ENCODE results near the gene PYGL. TPM values are rescaled to one million over a fixed set of nuclear protein-coding genes. Genes with fewer than 3 reads are reported as not detected.

Gene PYGL
- total RNA-seq: not detected

DNA sequence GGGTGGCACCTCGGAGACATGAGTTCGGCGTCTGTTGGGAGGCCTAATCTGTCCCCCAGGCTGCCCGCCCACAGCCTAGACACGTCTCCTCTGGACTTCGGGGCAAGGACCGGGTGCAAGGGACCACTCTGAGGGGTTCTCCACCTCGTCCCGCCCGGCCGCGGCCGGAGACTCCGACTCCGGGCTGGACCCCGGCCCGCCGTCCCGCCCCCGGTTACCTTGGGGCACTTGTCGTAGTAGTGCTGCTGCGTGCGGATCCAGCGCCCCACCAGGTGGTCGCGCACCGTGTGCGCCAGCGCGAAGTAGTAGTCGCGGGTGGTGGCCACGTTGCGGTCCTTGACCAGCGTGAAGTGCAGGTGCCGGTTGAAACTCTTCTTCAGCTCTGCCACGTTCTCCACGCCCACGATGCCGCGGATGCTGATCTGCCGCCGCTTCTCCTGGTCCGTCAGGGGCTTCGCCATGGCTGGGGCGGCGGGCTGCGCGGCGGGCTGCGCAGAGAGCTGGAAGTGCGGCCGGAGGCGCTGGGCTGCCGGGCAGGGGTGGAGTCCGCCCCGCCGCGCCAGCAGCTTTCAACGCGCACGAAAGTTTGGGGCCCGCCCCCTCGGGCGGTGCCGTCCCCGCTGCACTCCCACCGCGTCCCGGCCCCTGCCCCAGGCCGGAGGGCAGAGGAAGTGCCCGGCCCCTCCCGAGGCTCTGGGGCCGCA is at the start of gene PYGL:
Gene PYGL, minus strand, starts transcription at position 541 of the 704 bp plus-strand sequence. Its CDS starts 80 bp downstream, at position 461.
- H3K4me1 Mint-ChIP-seq (ENCODE audit: low read depth): peaks cover 12% of the 10 kb centered on the region
- H3K4me3 Mint-ChIP-seq: peak within 1 kb of the TSS; percentile 75
- H3K27me3 Mint-ChIP-seq (ENCODE audit: low read depth): peaks cover 40% of the 10 kb centered on the region
- no peaks in the 10 kb centered on the region for H3K9me3 Mint-ChIP-seq (ENCODE audit: insufficient read depth)
- DNase-seq: peak; percentile 34
- ATAC-seq: peak; percentile 87
- H3K27ac Mint-ChIP-seq: peak within 1 kb of the TSS; percentile 30
- no peaks in the 10 kb centered on the region for H3K36me3 Mint-ChIP-seq (ENCODE audit: low read depth)
- CTCF ChIA-PET: no interaction called here
- POLR2A ChIA-PET: no interaction called here

DNA sequence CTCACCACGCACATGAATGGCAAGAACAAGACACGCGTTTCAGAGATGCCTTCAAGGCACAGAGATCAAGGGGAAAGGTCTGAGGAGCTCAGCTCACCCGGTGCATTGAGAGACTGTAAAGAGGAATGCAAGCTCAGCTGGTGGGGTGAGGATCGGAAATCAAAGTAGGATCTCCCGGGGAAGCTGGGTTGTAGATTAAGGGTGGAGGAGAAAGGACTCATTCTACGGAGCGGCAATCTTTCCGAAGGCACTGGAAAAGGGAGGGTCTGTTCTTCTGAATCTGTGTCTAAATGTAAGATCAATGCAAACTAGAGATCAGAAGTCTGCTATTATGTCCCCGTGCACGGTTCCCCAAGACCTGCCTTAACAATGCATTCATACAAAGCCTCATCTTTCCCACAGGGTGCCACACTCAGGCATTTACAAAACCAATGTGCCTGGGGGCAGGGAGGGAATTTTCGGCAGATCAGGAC is 41.6 kb upstream of the PYGL start:
- no peak overlapping the region for H3K27ac Mint-ChIP-seq
- no peaks in the 10 kb centered on the region for H3K36me3 Mint-ChIP-seq (ENCODE audit: low read depth)
- POLR2A ChIA-PET: no interaction called here
- H3K4me3 Mint-ChIP-seq: no peak overlapping the region
- no peaks in the 10 kb centered on the region for H3K9me3 Mint-ChIP-seq (ENCODE audit: insufficient read depth)
- CTCF ChIA-PET: interaction anchor here (1.6 kb wide), 1 partner anchor 30 kb away, joined by 3 read pairs; no protein-coding TSS in a partner anchor
- peaks cover 6% of the 10 kb centered on the region for H3K27me3 Mint-ChIP-seq (ENCODE audit: low read depth)
- DNase-seq (no peak), ATAC-seq (no peak)
- H3K4me1 Mint-ChIP-seq (ENCODE audit: low read depth): no peaks in the 10 kb centered on the region

DNA sequence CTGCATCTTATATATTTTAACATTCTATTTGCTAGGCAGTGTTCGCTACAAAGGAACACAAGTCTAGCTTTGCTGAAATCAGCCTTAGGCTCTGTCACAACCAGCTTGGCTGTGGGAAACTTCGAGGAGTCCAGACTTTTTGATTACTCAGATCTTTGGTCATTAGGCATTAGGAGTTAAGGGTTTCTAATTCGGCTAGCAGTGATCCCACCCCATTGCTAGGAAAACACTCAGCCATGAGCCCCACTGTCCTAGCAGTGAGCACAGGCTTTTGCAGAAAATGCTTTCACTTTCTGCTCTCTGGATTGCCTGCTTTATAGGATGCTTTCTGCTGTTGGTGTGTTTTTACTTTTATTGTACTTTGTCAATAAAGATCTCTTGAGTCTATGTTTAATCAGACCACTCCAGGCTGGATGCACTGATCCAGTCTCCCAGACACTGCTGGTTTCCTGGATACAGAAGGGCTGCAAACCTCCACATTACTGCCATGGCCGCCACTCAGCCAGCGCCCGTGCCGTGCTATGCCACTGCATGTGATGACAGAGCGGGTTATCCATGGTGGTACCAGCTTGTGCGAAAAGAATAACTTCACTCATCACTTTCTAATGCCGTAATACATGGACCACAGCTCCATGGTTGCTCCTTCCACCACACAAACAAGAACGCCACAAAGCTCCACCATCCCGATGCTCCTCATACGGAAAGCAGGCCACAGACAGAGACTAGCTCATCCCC is 41.0 kb upstream of the PYGL start:
- Mint-ChIP-seq H3K4me3 (no peak overlapping the region), H3K36me3 (ENCODE audit: low read depth) (no peaks in the 10 kb centered on the region), H3K27me3 (ENCODE audit: low read depth) (peaks cover 6% of the 10 kb centered on the region), H3K4me1 (ENCODE audit: low read depth) (no peaks in the 10 kb centered on the region), H3K9me3 (ENCODE audit: insufficient read depth) (no peaks in the 10 kb centered on the region), H3K27ac (no peak overlapping the region)
- CTCF ChIA-PET: interaction anchor here (1.6 kb wide), 1 partner anchor 30 kb away, joined by 3 read pairs; no protein-coding TSS in a partner anchor
- POLR2A ChIA-PET: no interaction called here
- ATAC-seq: no peak
- DNase-seq: no peak

DNA sequence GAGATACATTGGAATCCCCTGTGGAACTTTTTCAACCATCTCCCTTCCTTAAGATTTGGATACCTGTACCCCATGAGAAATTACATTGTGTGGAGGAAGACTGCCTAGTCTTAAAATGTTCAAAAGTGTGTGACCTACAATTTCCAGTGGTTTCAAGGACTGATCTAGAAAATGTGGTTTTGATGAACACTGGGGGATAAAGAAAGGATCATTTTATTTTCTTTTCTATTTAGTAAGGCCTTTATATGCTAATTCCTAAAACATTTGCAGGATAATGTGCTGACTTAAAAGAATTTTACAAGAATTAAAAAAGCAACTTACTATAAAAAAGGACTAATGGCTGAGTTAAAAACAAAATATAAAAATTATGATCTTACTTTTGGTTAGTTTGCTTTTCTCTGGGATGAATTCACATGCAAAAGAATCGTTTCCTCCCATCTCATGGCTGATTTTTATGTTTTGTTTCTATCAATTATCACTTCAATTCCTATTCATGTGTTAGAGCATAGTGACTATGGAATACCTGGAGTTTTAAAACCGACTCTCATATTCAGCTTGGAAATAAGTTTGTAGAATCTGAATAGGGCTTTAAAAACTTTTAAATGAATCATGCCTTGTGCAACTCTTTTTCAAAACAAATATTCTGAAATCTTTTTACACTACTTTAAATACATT is 39.9 kb upstream of the PYGL start:
- no peak overlapping the region for H3K4me3 Mint-ChIP-seq
- no peak for ATAC-seq
- H3K27me3 Mint-ChIP-seq (ENCODE audit: low read depth): peaks cover 6% of the 10 kb centered on the region
- CTCF ChIA-PET: interaction anchor here (1.6 kb wide), 1 partner anchor 29 kb away, joined by 3 read pairs; no protein-coding TSS in a partner anchor
- no peaks in the 10 kb centered on the region for H3K9me3 Mint-ChIP-seq (ENCODE audit: insufficient read depth)
- no peaks in the 10 kb centered on the region for H3K4me1 Mint-ChIP-seq (ENCODE audit: low read depth)
- no peak overlapping the region for H3K27ac Mint-ChIP-seq
- no peak for DNase-seq
- POLR2A ChIA-PET: no interaction called here
- no peaks in the 10 kb centered on the region for H3K36me3 Mint-ChIP-seq (ENCODE audit: low read depth)

DNA sequence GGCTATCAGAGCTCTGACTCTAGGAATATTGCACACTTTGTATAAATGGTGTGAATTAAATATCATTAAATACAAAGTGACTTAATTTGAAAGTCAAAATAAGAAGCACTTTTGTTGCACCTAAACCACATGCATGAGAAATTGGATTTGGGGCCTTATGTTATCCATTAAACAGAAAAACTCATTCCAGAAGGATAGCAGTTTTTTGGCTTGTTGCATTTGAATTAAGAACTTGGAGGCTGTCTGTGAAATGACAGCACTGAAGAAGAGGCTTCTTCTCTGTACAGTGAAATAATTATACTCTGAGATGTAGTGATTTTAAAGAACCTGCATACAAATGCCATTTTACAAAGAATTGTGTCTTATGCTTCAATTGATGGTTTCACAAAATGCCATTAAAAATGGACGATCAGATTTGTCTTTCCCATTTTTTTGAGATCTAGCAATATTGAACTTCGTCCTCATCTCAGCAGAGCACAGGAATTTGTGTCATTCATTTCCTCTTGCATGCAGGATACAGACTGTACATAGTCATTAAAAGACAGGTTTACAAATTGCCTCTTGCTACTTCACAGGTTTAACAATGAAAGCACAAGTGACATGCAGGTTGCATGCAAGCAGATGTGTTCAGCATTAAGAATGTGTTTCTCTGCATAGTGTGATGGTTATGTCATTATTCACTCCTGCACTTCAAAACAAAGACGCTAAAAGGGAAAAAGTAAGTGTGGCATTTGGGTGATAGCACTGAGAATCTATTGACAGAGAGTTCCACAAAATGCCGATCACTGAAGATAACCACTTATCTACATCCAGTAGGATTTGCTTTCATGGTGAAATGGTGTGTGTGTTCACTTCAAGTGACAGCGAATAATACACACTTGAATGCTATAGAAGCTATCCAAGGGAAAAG is 35.9 kb upstream of the PYGL start:
- no peak overlapping the region for H3K27ac Mint-ChIP-seq
- H3K36me3 Mint-ChIP-seq (ENCODE audit: low read depth): no peaks in the 10 kb centered on the region
- H3K4me3 Mint-ChIP-seq: no peak overlapping the region
- no peak for DNase-seq
- peaks cover 1% of the 10 kb centered on the region for H3K27me3 Mint-ChIP-seq (ENCODE audit: low read depth)
- CTCF ChIA-PET: no interaction called here
- no peak for ATAC-seq
- H3K9me3 Mint-ChIP-seq (ENCODE audit: insufficient read depth): no peaks in the 10 kb centered on the region
- POLR2A ChIA-PET: no interaction called here
- no peaks in the 10 kb centered on the region for H3K4me1 Mint-ChIP-seq (ENCODE audit: low read depth)

DNA sequence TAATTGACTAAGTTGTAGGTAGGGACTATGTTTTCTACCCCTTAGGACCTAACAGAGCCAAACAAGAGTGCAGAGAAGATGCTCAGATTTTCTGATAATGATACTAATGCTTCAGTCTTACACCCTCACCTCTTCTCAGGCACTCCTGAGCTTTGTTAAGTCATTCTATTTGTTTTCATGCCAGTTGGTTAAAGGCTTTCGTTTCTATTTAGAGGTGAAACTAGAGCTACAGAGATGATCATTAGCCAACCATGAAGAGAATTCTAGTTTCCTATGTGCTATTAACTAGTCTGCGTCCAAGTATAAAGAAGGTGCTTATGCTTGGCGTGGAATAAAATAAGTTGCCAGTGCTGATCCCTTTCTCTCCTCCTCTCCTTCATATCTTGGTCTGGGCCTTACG is 34.6 kb upstream of the PYGL start:
- H3K27ac Mint-ChIP-seq: no peak overlapping the region
- DNase-seq (no peak), ATAC-seq (no peak)
- ChIA-PET CTCF (no interaction called here), POLR2A (no interaction called here)
- peaks cover 1% of the 10 kb centered on the region for H3K27me3 Mint-ChIP-seq (ENCODE audit: low read depth)
- no peaks in the 10 kb centered on the region for H3K9me3 Mint-ChIP-seq (ENCODE audit: insufficient read depth)
- no peak overlapping the region for H3K4me3 Mint-ChIP-seq
- no peaks in the 10 kb centered on the region for H3K4me1 Mint-ChIP-seq (ENCODE audit: low read depth)
- H3K36me3 Mint-ChIP-seq (ENCODE audit: low read depth): no peaks in the 10 kb centered on the region

DNA sequence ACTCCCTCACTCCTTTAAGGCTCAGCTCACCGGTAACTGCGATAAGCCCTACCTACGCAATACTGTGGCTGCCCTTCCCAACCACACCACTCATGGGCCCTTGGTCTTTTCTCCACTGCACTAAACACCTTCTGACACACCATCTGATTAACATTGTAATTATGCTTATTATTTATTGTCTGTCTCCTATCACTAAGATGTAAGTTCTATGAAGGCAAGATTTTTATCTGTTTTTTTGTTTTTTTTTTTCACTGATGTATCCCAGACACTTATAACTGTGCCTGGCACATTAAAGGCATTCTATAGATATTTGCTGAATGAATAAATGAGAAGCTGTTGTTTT is 34.2 kb upstream of the PYGL start:
- H3K27me3 Mint-ChIP-seq (ENCODE audit: low read depth): peaks cover 1% of the 10 kb centered on the region
- H3K36me3 Mint-ChIP-seq (ENCODE audit: low read depth): no peaks in the 10 kb centered on the region
- H3K4me1 Mint-ChIP-seq (ENCODE audit: low read depth): no peaks in the 10 kb centered on the region
- POLR2A ChIA-PET: no interaction called here
- H3K27ac Mint-ChIP-seq: no peak overlapping the region
- no peak overlapping the region for H3K4me3 Mint-ChIP-seq
- CTCF ChIA-PET: no interaction called here
- DNase-seq: no peak
- H3K9me3 Mint-ChIP-seq (ENCODE audit: insufficient read depth): no peaks in the 10 kb centered on the region
- no peak for ATAC-seq

DNA sequence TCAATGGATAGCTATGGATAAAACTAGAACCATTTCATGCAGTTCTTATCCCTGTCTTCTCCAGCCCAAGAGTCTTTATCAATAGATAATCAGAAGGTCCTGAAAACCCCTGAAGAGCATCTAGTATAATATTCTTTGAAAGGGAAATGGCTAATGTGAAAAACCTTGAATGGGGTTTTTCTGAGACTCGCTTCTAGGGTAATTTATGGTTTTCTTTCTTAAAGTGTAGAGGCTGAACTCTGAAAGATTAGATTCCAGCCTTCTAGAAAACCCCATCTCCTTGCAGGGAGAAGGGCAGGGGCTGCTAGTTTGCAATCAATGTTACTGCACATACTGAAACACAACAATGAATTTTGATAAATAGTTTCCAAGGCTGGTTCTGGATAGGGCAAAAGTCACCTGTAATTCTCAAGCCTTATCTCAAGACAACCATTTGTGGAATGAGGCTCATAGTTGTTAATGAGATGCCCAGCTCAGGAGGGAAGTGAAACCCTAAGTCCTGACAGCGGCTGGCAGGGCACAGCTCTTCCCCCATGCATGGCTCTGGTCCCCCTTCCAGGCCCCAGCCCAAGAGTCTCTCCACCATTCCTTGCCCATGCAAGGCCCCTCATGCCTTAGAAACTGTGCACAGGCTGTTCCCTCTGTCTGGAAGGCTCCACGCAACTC is 33.7 kb upstream of the PYGL start:
- ATAC-seq (no peak), DNase-seq (no peak)
- ChIA-PET POLR2A (no interaction called here), CTCF (no interaction called here)
- H3K27me3 Mint-ChIP-seq (ENCODE audit: low read depth): peaks cover 1% of the 10 kb centered on the region
- no peaks in the 10 kb centered on the region for H3K36me3 Mint-ChIP-seq (ENCODE audit: low read depth)
- H3K4me1 Mint-ChIP-seq (ENCODE audit: low read depth): no peaks in the 10 kb centered on the region
- no peak overlapping the region for H3K4me3 Mint-ChIP-seq
- no peaks in the 10 kb centered on the region for H3K9me3 Mint-ChIP-seq (ENCODE audit: insufficient read depth)
- no peak overlapping the region for H3K27ac Mint-ChIP-seq

DNA sequence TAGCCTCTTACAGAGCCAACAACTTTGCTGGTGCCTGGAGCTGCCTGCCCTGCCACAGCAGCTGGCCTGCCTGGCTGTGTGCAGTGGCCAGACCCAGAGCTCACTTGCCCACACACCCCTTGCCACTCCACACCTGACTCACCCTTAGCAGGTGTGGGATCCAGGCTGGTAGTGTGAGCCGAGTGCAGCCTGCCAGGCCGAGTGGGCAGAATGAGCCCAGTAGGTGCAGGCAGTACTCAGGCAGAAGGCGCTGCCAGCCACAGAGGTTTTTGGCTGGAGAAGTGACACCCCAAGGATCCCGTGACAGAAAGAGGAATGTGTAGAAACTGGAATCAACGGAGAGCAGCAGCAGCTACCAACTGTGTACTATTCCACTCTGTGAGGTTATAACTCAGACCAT is 29.8 kb upstream of the PYGL start:
- ATAC-seq (no peak), DNase-seq (no peak)
- peaks cover 1% of the 10 kb centered on the region for H3K27me3 Mint-ChIP-seq (ENCODE audit: low read depth)
- no peaks in the 10 kb centered on the region for H3K9me3 Mint-ChIP-seq (ENCODE audit: insufficient read depth)
- POLR2A ChIA-PET: interaction anchor here (0.6 kb wide), 1 partner anchor 23 kb away, joined by 3 read pairs; no protein-coding TSS in a partner anchor
- CTCF ChIA-PET: no interaction called here
- H3K4me1 Mint-ChIP-seq (ENCODE audit: low read depth): no peaks in the 10 kb centered on the region
- no peaks in the 10 kb centered on the region for H3K36me3 Mint-ChIP-seq (ENCODE audit: low read depth)
- no peak overlapping the region for H3K27ac Mint-ChIP-seq
- H3K4me3 Mint-ChIP-seq: no peak overlapping the region

DNA sequence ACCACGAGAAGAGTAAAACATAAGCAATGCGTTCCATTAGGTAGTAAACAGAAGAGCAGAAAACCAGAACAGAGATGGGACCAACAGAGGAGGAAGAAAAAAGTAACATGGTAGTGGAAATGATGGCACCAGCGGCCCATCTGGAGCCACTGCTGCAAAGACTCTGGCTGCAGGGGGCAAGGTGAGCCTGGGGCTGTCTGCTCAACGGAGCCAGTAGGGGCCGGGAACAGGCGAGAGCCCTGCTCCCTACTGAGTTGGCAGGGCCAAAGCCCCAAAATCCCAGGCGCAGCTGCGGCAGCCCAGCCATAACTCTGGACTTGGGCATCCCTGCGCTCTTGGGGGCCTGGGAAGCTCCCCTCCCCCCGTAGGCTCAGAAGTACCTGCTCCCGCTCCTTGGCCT is 28.5 kb upstream of the PYGL start:
- Mint-ChIP-seq H3K4me3 (no peak overlapping the region), H3K27me3 (ENCODE audit: low read depth) (peaks cover 1% of the 10 kb centered on the region), H3K36me3 (ENCODE audit: low read depth) (no peaks in the 10 kb centered on the region), H3K4me1 (ENCODE audit: low read depth) (no peaks in the 10 kb centered on the region), H3K9me3 (ENCODE audit: insufficient read depth) (no peaks in the 10 kb centered on the region), H3K27ac (no peak overlapping the region)
- DNase-seq (no peak), ATAC-seq (no peak)
- CTCF ChIA-PET: no interaction called here
- POLR2A ChIA-PET: no interaction called here

Measured in activated CD8-positive, alpha-beta T cell treated with anti-CD3 and anti-CD28 coated beads, Interleukin-2, amount 10 ng/mL, durations not matched to agents 7 days and 5 days (primary cell).